Hematopoietic multipotent progenitor cell treated with erythropoietin and hydrocortisone succinate and interleukin-3 and kit ligand, for 4 days (in vitro differentiated cells): ENCODE data around the gene RNASET2.
A peak's percentile ranks its signal among the peaks of the same experiment; 100 is the strongest.

Experiments used
- DNase-seq: peaks from one replicate; pipeline ENCODE4 v3.0.0-alpha.2; 2015

The RNASET2 gene

DNA sequence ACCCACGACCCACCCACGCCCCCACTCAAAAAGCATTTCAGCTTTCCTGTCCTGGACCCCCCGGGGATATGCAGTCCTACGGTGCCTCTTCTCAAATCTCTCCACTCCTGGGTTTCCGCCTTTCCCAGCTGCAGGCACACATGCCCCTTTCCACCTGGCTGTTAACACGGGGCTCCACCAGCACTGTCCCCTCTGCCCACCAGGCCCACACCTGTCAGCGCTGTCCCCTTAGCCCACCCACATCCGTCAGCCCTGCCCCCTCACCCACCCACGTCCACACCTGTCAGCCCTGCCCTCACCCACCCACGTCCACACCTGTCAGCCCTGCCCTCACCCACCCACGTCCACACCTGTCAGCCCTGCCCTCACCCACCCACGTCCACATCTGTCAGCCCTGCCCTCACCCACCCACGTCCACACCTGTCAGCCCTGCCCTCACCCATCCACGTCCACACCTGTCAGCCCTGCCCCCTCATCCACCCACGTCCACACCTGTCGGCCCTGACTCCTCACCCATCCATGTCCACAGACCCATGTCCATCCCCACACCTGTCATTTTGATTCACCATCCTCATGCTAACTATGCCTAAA, 11.6 kb downstream of the RNASET2 start:
- no peak for DNase-seq

DNA sequence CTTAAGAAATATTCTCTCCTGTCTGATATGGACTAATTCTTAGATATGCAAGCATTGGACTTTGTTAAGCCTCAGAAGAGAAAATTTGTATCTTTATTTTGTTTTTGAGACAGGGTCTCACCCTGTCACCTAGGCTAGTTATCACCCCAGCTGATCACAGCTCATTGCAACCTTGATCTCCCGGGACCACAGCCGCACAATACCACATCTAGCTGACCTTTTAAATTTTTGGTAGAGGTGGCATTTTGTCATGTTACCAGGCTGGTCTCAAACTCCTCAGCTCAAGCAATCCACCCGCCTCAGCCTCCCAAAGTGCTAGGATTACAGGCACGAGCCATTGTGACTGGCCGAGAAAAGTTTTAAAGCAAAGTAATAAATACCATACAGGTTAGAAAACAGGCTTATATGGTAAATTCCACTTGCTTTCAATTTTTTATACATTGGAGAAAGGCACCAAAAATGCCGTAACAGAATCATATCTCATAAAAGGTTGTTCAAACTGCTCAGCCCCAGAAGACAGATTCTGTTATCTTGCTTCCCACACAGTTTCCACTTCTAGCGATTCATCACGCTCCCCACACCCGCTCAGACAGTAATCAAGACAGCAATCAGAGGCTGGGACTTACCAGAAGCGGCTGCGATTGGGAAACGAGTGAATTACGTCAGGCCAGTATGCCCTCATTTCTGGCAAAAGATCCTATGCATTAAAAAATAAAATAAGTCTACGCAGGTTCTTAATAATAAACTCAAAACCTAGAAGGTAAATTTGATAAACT, 13.8 kb downstream of the RNASET2 start:
- DNase-seq: peak; percentile 96

DNA sequence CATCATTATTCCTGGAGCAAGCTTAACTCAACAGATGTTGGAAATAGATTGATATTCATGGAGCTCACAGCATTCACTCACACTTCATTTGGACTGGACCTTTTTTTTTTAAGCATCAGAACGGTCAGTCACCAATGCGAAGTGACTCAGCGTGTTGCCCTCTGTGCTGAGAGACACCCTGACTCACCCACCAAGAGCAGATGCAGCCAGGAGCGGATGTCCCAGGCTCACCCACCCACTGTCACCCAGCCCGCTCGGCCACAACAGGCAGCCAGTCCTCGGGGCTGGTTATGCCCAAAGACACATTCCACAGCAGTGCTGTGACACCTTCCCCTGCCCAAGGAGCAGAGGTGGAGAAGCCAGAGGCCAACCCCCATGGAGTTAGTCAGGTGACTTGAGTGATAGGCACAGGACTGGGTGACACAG, 15.7 kb downstream of the RNASET2 start:
- DNase-seq: no peak

DNA sequence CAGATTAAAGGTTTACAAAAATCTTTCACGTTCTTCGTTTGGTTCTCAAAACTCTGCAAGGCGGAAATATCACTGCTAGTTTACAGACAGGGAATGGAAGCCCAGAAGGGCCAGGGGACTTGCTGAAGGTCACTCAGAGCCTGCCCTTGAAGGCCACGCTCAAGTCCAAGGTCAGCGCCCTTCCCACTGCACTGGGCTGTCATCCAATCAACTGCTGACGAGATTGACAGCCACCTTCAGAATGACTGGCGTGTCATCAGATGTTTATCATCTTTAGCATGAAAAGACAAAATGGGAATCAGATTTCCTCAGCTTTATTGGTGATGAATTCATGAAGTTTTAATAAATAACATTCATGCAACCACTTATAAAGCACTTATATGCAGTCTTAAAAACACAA, 16.5 kb downstream of the RNASET2 start:
- no peak for DNase-seq

DNA sequence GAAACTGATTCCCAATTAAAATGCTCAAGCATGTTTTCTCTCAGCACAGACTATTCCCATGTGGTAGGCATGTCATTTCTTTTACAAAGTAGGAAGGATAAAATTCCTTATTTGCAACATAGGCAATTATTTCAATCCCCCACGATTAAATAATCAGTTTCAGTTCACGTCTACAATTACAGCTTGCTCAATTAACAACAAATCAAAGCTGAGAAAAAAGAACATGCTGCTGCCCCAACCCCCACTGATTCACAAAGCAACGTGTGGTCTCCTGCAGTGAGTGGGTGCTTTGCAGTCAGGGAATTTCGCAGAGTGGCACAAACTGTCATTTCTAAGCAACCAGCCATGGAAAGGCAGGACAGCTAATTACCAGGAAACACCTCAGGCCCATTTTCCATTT, 17.0 kb downstream of the RNASET2 start:
- no peak for DNase-seq

DNA sequence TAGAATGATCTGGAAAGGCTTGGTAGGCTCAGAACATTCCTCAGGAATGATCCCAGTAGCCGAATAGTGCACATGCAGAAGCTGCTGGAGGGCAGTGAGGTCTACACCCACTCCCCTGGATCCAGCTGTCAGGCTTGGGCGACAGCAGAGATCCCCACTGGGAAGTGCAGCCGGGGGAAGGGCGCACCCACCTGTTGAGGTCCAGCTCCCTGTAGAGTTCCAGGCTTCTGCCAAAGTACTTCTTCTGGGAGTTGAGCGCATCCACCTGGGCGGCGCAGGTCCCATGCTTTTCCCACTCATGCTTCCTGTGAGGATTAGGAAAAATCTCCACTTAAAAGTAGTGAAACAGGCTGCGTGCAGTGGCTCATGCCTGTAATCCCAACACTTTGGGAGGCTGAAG, 17.6 kb downstream of the RNASET2 start:
- no peak for DNase-seq

DNA sequence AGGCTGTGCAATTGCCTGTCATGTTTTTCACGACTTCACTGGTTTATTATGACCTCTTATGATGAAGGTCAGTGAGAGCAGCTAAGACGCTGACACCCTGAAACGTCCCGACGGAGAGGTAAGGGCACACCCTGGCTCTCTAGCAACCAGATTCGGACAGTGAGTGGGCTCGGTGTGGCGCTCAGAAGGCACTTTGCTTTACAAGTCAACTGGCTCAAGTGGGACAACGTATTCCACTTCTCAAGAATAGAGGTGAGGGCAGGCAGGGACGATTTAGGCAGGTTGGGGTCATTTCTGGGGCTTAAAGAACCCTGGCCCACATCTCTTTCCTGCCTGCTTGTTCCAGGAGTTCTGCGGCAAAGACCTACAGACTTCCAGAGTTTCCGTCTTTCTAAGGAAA, 18.2 kb downstream of the RNASET2 start:
- no peak for DNase-seq

DNA sequence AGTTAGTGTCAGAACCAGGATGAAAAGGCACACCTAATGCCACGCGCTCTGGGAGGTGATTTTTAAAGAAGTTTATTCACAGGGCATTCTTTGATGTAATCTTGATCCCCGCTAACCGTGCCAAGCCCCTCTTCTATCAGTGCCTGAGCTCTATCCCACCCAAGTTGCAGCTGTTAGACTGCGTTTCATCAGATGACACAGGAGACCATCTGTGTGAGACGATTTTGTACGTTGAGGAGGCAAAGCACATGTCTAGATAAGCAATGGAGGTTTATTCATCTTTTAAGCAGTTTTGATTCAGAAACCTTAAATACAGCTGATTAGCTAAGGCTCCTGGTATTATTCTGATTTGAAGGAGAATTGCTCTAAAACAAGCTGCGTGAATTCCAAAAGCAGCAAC, 18.6 kb downstream of the RNASET2 start:
- no peak for DNase-seq

DNA sequence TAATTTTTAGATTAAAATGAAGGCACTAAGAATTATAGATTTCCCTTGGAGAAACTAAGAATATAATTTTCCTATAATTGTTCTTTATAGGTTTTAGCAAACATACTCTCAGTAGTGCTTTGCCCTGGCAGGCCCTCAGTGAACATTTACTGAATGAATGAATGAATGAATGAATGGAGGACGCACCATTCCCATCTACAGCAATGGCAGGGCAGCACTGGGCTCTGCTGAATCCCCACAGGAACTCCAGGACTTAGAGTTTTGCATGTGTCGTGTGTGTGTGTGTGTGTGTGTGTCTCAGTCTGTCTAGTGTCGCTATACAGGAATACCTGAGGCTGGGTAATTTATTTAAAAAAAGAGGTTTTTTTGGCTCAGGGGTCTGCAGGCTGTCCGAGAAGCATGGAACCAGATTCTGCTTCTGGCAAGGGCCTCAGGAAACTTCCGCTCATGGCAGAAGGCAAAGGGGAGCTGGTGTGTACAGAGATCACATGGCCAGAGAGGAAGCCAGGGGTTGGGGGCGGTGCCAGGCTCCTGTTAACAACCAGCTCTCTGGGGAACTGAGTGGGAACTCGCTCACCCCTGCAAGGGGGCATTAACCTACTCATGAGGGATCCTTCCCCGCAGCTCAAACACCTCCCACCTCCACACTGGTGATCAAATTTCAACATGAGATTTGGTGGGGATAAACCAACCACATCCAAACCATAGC, 20.1 kb downstream of the RNASET2 start:
- DNase-seq: no peak

DNA sequence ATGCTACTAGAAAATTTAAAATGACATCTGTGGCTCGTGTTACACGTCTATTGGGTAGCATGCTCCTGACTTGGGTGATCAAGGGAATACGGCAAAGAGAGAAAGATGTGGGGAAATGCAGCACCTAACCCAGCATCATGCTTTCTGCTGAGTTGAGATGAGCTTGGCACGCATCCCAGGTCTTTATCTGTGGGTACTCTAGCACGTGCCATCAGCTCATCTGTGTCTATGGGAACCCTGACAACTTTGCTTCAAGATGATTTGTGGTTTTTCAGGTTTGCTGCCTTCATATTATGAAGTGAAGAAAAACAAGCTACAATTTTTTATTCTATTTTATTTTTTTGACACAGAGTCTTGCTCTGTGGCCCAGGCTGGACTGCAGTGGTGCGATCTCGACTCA, 21.0 kb downstream of the RNASET2 start:
- peak; percentile 75 for DNase-seq

DNA sequence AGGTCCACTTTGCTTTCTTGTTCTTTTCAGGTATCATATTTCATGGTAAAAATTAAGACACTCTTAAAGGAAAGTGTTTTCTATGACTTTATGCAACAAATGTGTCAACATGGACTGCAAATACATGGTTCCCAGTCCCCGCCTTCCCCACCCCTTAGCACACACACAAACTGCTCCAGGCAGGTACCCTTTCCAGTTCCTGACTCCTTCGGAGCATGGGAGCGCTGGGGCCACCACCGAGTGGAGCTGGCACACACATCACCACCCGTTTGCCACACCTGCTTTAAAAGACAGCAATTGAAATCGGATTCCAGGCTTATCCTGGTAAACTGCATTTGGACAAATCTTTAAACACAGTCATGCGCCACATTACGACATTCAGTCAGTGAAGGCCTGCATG, 22.2 kb downstream of the RNASET2 start:
- no peak for DNase-seq

DNA sequence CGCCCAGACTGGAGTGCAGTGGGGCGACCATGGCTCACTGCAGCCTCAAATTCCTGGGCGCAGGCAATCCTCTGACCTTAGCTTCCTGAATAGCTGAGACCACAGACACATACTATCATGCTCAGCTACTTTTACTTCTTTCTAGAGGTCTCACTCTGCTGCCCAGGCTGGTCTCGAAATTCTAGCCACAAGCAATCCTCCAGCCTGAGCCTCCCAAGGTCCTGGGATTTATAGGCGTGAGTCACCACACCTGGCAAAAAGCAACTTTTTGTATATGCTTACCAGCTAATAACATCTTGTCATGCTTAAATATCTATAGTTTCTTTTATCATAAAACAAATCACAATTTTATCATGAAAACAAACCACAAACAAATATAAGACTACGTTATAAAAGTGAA, 23.0 kb downstream of the RNASET2 start:
- DNase-seq: no peak

DNA sequence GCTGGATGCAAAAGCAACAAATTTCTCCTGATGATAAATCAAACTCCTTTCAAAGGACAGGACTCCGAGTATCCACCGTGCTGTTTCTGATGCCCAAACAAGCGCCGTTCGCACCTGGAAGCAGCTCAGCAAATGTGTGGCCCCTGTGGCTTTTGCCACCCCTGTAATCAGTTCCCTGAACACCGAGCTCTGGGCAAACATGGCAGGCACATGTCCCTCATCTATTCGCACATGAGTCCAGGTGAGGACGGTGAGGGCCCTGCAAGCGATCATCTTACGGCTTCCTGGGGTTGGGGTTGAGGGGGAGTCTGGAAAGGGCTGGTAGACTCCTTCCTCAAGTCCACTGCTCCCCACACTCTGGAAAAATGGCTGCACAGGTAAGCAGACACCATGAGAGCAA, 23.7 kb downstream of the RNASET2 start:
- DNase-seq: no peak

DNA sequence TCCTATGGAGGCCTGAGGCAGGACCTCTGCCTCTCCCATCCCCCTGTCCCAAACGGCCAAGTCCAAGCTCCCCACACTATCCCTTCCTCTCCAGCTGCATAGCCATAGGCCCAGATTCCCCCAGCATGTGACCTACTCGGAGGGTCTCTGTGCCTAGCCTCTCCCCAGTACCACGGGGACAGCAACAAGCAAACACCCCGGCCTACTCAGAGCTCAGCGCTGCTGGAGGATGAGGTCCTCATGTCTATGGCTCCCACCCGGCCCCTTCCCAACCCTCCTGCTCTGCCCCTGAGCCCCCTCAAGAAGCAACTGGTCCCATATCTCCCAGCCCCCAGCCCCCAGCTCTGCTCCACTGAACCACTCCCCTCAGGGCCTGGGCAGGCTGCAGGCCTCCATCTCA, 24.2 kb downstream of the RNASET2 start:
- no peak for DNase-seq

DNA sequence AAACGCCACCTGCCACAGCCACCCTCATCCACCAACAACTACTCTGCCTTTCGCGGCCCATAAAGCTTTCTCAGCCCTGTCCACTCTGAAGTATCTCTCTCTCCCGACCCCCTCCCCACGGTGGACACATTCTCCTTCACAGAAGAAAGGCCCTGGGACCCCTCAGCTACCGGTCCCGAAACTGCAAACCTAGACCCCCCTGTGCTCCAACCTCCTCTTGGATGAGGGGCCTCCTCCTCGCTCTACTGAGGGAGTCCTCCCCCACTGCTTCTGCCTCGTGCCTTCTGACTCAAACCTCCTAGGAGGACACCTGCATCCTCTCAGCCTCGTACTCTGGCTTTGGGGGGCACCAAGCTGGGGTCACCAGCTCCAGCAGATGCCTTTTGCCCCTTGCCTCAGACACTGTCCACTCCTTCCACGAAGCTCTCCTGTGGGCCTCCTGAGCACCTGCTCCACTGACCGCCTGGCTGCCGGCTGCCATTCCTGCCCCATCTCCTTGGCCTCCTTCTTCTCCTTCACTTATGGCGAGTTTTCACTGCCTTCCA, 24.9 kb downstream of the RNASET2 start:
- DNase-seq: no peak

DNA sequence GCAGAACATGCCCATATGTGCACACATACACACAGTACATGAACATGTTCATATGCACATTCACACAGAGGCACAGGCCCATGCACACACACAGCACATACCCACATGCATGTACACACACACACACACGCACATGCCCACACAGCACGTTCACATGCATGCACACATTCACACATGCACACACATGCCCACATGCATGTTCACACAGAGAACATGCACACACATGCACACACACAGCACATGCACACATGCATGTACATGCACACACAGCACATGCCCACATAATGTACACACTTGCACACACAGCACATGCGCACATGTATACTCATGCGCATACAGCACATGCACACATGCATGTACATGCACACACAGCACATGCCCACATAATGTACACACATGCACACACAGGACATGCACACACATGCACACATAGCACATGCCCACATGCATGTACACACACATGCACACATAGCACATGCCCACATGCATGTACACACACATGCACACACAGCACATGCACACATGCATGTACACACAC, 25.9 kb downstream of the RNASET2 start:
- DNase-seq: no peak

DNA sequence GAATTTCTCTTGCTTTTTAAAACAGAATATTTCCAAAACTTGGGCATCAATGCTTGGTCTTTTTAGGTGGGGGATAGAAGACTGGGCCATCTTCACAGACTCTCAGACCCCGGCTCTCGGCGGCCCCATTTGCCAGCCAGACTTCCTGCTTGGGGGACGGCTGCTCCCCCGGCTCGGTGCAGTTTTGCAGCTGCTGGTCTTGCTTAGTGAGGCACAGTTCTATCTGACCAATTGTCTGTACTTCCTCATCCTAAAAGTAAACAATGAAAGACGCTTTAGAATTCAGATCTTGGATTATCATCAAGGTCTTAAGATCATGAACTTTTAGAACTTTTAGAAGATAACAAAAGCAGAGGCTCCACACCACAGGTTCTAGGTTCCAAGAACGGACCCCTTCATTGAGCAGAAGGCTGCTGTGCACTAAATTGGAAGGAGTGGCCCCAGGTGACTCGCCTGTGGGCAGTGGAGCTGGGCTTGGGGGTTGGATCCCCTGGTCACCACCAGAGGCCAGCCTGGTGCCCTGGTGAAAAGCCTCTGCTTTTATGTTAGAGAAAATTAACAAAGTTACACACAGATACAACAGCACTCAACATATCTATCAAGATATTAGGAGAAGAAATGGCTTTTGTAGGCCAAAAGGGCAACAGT, 26.7 kb downstream of the RNASET2 start:
- peak; percentile 65 for DNase-seq

DNA sequence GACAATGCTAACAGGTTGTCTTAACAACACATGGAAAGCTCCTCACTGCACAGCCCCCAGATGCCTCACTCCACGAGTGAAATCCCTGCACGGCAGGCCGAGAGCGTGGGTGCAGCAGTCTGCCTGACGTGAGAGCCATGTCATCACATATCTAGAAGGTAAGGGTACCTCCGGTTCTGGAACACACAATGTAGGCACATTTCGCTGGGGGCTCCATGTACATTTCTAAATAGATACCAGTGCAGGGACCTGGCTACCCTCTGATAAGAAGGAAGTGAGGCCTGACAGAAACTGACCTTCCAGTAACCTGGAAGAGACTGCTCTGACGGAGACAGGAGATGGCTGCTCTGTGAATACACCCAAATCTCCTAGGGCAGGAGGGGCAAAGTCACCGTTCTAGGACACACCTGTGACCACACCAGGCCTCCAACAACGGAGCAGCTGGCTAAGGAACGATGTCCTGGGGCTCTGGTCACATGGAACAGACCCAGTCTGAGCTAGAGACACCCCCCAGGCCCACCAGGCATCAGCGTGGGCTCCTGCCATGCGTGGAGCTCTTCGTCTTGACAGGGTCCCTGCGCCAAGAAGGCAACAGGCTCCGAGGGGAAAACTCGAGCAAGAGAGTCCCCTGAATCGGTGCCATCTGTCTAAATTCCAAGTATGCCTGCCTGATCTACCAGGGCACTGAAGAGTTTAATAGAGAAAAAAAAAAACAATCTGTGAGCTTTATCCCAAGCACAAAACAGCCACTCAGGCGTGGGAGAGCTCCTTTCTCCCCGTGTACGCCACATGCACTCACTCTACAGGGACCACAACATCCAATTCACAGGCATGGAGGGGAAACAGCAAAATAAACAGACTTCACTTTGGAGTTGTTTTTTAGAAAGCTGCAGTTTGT, 27.5 kb downstream of the RNASET2 start:
- DNase-seq: no peak

DNA sequence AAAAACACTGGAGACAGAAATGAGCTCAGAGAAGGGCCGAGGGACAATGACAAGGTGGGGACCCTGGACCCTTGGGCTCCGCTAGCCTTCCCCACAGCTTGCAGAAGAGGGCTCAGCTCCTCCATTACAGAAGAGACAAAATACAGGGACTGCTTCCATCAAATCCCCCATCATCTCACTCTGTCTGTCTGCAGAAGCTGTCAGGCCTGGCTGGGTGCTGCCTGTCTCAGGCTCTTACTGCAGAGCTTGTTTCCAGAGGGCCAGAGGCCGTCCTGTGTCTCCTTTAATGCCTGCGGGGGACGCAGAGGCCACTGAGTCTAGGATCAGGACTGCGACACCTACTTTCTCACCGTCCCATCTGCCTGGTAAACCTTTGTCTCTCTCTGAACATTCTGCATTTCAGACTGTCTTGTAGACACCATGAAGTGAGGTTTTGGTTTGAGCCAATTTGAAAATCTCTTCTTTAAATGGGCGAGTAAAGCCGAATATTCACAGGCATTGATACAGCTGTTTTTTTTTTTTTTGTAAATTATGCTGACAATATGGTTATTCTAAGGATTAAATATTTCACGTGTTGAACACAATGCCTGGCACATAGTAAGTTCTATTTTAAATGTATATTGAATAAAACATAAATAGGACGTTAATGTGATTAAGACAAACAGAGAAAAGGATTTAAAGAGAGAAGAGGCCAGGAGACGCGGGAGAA, 28.3 kb downstream of the RNASET2 start:
- no peak for DNase-seq

DNA sequence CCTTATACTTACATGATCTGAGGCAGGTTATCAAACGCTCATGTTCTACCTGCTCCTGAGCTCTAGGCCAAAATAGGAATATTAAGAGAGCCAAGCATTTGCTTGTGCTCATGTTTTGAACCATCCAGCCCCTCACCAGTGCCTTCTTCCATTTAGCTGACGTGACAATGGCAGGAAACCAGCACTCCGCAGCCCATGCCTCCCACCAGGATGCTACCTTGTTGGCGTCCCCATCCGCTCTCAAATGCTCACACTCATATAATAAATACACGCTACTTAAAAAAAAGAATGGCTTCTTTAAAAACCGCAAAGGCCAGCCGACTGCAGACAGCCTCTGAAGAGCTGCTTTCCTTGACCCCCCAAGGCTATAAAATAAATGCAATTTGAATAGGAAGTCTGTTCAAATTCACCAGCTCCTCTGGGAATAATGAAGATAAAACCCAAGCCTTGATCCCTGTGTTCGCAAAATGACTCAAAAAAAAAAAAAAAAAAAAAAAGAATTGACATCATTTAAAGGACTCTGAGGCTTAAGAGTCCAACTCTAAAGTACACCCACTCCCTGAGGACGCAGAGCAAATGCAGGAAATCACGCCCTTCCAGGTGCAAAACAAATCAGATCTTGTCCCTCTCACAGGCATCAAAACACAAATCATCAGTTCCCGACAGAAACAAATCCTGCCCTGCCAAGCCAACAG, 29.0 kb downstream of the RNASET2 start:
- no peak for DNase-seq

DNA sequence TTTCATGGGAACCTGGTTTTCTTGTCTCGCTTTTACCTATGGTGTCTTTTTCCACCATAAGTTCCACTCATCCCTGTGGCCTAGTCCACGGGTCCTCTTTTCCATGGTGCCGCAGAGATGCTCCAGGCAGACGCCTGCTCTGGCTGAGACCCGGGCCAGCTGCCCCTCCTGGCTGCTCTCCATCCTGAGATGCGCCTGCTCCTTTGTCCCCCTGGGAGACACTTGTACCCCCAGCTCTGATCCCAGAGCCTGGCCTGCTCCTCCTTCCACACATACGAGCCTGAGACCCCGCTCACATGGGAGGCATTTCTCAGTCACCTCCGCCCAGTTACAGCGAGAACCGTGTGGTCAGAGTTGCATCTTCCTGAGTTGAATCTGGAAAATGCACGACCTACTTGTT, 29.6 kb downstream of the RNASET2 start:
- DNase-seq: no peak
